Superior temporal gyrus (tissue), 1 donor: ENCODE data around the gene LHFPL2.

Experiments used
- DNase-seq: peaks from one replicate; pipeline ENCODE4 v3.0.0-alpha.2; 2016; ENCODE audit errors: extremely low spot score

Gene LHFPL2

GRCh38 chr5:78545406-78545805, 103.2 kb downstream of the LHFPL2 start:
- DNase-seq, result no peak

GRCh38 chr5:78544561-78545201, 103.9 kb downstream of the LHFPL2 start:
- no peak for DNase-seq

- no peak for DNase-seq
These were observed 104.7 kb downstream of the LHFPL2 start for GRCh38 chr5:78543916-78544315.

- DNase-seq, result no peak
These were observed 105.3 kb downstream of the LHFPL2 start for GRCh38 chr5:78543292-78543691.

DNA sequence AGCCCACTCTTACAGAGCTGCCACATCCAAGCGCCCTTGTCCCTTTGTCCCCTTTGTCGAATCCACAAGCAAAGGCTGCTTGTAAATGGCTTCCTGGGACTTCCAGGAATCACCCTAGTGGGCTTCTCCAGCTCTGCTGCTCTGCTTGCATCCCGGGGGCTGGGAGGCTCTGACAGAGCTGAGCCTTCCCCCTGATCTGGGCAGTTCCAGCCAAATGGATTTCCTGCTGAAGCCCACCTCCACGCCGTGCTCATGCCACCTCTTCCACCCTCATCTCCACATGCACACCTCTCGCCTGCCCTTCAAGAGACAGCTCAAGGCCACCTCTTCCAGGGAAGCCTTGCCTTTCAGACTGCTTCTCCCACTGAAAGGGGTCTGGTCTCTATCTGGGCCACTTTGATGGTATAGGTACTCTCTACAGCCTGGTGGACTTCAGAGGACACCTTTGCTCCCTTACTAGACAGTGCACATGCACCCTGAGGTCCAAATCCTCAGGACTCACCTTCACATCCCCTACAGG, 106.2 kb downstream of the LHFPL2 start:
- no peak for DNase-seq

GRCh38 chr5:78541086-78541654, 107.4 kb downstream of the LHFPL2 start:
- no peak for DNase-seq

GRCh38 chr5:78540335-78541085, 108.1 kb downstream of the LHFPL2 start:
- peak; percentile 78 for DNase-seq

DNA sequence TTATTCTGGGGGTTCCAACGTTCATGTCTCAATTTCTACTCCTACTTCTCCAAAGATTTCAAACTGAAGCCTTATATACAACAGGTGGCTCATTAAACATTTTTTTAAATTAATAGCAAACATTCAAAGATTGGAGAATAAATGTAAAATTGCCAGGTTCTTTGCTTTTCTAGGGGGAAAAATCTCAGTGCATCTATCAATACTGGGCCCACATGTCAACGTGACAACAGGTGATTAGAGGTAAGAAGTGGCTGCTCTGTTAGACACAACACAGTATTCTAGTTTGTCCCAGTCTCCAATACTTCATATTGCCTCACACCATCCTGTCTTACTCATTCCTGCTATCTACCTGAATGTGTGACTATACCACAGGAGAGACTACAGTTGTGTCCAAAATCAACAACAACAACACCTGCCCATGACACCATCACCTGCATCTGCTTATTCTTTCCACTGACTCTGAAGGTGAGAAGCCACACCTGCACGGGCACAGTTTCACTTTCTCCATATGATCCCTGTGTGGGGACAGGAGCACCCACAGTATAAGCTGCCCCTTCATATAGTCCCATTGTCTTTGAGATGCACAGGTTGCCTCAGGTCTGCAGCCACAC, 110.2 kb downstream of the LHFPL2 start:
- no peak for DNase-seq

- DNase-seq, result peak; percentile 88
These were observed 110.8 kb downstream of the LHFPL2 start for GRCh38 chr5:78537821-78538220.

- no peak for DNase-seq
These were observed 111.2 kb downstream of the LHFPL2 start for GRCh38 chr5:78537411-78537810.

DNA sequence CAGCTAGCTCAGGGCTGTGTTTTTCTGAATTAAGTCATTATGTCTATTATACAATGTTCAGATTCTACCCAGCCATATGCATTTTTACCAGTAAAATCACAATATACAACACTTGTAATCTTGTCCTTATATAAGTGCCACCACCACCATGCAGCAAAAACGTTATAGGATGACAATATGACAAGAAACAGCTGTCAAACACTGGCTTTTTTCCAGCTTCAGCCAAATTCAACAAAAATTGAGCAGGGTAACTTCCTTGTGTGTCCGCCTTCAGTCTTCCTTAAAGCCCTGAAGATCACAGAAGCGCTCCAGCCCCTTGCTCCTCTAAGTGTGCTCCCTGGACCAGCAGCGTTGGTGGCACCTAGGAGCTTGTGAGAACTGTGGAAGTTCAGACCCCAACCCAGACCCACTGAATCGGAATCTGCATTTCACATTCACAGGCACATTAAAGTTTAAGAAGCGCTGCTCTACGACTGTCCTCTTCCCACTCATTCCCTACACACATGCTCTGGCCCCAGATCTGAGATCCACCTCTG, 111.8 kb downstream of the LHFPL2 start:
- no peak for DNase-seq

DNA sequence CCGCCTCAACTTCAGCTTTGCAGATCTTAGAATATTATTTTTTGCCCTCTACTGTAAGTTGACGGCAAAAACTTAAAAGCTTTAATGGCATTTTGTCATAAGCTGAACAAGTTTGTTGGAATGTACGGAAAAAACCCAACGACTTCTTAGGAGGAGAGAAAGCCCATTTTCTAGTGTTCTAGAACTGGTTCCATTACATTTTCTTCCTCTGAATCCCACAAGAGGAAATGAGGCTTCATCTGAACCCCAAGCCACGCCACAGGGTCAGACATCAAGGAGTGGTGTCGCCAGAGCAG, 113.7 kb downstream of the LHFPL2 start:
- no peak for DNase-seq

DNA sequence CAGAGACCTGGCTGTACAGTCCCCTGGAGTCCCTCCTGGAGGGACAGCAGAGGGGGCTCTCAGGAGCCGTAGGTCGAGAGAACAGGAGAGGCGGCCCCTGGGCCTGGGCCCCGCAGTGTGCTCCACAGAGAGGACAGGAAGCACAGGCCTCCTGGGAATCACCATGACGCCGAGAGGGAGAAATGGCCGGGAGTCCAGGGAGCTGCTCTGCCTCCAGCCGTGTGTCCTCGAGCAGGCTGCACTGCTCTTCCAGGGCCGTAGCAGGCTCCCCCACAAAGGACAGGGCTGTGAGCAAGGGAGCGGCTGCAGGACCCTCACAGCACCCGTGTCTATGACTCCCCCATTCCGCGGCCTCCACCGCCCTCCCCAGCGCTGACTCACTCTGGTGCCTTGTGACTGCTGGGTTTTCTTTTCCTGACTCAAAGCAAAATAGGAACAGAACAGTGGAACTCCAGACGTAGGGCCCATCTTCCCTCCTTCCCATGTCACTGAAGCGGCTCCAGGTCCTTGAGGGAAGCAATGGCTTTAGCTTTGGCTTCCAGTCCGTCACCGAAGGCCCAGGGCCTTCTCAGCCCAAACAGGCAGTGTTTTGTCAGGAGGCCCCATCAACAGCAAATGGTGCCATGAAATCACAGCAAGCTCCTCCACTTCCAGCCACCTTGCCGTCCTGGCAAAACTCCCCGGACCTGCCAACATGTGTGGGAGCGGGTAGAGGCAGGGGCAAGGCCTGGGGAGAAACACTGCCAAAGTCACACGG, 114.2 kb downstream of the LHFPL2 start:
- DNase-seq, result no peak

DNA sequence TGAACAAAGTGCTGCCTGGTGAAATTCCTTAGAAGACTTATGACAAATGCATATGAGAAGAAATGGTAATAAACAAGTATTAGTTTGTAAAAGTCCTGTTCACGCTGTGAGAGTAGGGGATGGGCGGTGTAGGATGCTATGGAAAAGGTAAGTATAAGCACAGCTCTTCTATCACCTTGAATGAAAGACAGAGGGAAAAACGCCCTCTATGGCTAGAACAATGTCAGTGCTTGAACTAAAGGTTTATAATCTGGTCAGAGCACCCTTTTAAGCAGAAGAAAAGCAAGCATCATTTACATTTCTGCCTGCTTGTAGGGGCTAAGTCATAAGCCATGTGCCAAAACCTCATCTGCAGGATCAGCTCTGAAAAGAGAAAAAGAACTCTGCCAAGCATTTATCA, 115.2 kb downstream of the LHFPL2 start:
- DNase-seq, result peak; percentile 56

- no peak for DNase-seq
These were observed 118.1 kb downstream of the LHFPL2 start for GRCh38 chr5:78530342-78531096.

DNA sequence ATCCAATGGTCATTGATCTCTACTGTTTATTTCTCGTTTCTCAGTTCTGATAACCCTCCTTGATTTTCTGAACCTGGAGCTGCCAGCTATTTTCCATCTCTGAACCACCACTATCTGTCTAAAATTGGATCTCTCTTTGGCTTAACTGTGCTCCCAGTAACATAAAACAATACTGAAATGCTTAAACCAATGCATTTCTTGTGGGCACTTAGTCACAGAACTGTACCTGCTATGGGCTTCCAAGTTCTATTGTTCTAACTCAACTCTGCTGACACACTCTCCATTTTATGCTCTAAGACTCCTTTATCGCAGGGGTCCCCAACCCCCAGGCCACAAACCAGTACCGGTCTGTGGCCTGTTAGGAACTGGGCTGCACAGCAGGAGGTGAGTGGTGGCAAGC, 120.6 kb downstream of the LHFPL2 start:
- DNase-seq, result no peak

DNA sequence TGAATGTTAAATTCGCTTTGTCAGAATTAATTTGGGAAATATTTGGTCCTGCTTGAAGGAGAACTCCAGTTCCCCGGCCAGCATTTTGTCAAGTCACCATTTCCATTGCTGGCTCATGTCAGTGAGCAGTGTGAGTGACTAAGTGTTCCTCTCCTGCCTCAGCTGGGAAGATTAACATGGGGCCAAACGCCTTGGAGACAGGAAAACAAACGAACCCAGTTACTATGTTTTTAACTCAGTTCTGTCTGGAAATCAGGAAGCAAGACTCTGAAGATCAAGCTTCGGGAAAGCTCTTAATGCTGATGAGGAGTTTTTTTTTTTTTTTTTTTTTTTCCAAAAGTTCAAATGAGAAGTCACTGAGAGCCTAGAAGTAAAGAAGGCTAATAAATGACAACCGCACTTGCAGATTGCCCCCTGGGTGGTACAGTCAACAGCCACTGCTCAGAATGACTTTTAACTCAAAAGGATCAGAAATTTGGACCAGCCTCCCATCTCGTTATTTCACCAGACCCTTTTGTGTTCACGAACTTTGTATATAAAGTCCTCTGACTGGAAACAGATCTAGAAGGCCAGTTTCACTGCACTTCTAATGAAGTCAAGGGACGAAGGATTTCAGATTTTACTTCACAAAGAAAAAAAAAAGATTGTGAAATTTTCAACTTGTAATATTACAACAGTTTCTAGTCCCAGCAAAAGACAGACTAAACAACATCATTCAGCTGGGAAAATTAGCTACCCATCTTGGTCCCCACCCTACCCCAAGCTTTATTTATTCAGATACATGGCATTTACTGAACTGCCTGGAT, 121.3 kb downstream of the LHFPL2 start:
- DNase-seq, result no peak

GRCh38 chr5:78526049-78526525, 122.5 kb downstream of the LHFPL2 start:
- no peak for DNase-seq

DNA sequence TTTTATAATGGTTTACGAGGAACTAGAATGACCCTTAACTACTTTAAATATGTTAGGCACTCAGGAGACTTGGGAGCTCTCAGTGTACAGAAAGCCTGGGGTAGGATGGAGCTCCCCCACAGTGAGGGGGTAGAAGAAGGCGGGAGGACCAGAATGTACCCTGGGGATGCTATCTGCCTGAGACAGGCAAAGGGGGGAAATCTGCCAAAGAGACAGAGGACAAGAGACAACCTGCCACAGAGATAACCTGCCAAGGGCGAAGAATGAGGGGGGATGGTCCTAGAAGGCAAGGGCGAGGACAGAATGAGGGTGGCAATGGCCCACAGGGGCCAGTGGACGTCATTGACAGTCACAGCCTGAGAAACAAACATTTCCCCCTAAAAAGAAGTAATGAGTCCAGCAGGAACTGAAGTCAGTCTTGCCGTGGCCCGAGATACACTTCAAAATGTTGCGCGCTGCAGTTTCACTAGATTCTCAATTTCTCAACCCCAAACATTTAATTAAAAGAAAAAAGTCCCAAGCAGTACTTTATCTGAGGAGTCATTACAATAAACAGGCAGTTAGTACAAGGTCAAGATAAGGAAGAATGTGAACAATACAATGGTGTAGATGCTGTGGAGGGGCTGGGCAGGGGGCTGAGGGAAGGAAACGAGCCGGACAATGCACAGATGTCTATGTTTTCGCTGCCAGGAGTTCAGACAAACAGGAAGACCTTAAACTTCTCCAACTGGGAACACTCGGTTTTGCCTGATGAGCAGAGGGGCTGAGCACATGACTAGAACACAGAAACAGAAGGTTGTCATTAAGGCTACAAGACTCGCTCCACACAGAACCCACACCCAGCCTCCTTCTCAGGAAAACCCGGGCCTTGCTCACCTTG, 125.0 kb downstream of the LHFPL2 start:
- DNase-seq, result no peak
